Activated T-helper 1 cell treated with anti-CD3 and anti-CD28 coated beads, Interleukin-12 subunit alpha, Interleukin-12 subunit beta, Interleukin-2, Interleukin-4 antibody, amounts not matched to agents 30 ng/mL and 10 ng/mL and 1 ng/mL, durations not matched to agents 14 hours and 24 hours and 36 hours (primary cell): ENCODE results near the gene QSER1. TPM values are rescaled to one million over a fixed set of nuclear protein-coding genes. Genes with fewer than 3 reads are reported as not detected.
"Not testable (repeated sequence)": the region's sequence is repeated elsewhere in the genome, so short reads cannot be mapped to it uniquely, and the experiment has no call there.

Source experiments
- DNase-seq: peaks from one replicate; pipeline ENCODE4 v3.0.0; 2021; ENCODE audit warnings: low spot score
- H3K27ac Mint-ChIP-seq: one replicate; pipeline ENCODE4 v1.8.0; 2021; ENCODE audit warnings: mild to moderate bottlenecking, mixed read lengths
- H3K27me3 Mint-ChIP-seq: one replicate; pipeline ENCODE4 v1.8.0; 2022; ENCODE audit warnings: mild to moderate bottlenecking, moderate library complexity, mixed read lengths; ENCODE audit not compliant: insufficient read depth
- H3K36me3 Mint-ChIP-seq: one replicate; pipeline ENCODE4 v1.8.0; 2021; ENCODE audit warnings: low read depth, mixed read lengths
- H3K4me1 Mint-ChIP-seq: one replicate; pipeline ENCODE4 v1.8.0; 2021; ENCODE audit warnings: low read depth, mixed read lengths
- H3K4me3 Mint-ChIP-seq: one replicate; pipeline ENCODE4 v1.8.0; 2021; ENCODE audit warnings: mild to moderate bottlenecking, moderate library complexity, mixed read lengths
- H3K9me3 Mint-ChIP-seq: one replicate; pipeline ENCODE4 v1.8.0; 2021; ENCODE audit warnings: mixed read lengths
- intact Hi-C: fragments of 100-400 bp; cut with micrococcal nuclease; formaldehyde crosslinking; loops from one replicate; pipeline ENCODE4 v1.15.1; 2024
- total RNA-seq: library from RNA; stranded (reverse); gene quantifications from 2 replicates; pipeline ENCODE4 v1.2.3, GENCODE V29; 2022

The QSER1 gene
- total RNA-seq, 1 donor from 2014 or later, result 15.1 TPM

DNA sequence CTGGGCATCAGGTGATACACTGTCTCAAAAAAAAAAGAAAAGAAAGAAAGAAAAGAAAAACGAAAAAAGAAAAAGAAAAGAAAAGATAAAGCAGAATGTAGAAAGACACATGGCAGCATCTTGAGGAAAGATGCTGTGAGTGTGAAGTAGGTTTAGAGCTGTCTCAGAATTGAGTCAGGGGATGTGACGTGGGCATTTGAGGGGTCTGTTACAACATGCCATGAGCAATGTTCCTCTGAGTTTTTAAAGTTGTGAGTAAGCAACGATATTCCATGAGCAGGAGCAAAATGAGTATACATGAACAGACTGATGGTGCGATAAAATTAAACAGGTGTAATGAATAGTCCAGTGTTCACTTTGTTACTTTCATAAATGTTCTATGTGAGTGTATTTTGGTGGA lies 11.3 kb upstream of the QSER1 start:
- no peak overlapping the region for H3K4me3 Mint-ChIP-seq
- H3K27me3 Mint-ChIP-seq, result peaks cover 15% of the 10 kb centered on the region
- no peaks in the 10 kb centered on the region for H3K9me3 Mint-ChIP-seq
- no peak overlapping the region for H3K27ac Mint-ChIP-seq
- intact Hi-C loops, result no loop called here
- no peak for DNase-seq
- no peaks in the 10 kb centered on the region for H3K4me1 Mint-ChIP-seq
- no peaks in the 10 kb centered on the region for H3K36me3 Mint-ChIP-seq

GRCh38 chr11:32883421-32883820 lies 9.2 kb upstream of the QSER1 start:
- Mint-ChIP-seq H3K4me1 (no peaks in the 10 kb centered on the region), H3K9me3 (no peaks in the 10 kb centered on the region), H3K27me3 (peaks cover 15% of the 10 kb centered on the region), H3K36me3 (no peaks in the 10 kb centered on the region), H3K27ac (no peak overlapping the region), H3K4me3 (no peak overlapping the region)
- intact Hi-C loops, result no loop called here
- DNase-seq, result no peak

DNA sequence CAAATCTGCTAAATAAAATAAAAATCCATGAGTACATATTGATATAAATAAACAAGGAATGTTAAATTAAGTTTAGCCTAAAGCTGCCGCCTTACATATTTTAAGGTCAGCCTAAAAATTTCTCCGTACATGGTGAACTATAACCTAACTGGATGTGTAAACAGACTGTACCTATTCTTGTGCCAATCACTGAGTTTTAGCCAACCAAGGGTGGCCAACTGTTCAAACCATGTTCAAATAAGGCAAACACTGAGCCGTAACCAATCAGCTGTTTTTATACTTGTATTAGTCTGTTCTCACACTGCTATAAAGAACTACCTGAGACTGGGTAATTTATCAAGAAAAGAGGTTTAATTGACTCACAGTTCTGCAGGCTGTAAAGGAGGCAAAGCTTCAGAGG lies 8.6 kb upstream of the QSER1 start:
- H3K4me3 Mint-ChIP-seq, result no peak overlapping the region
- no peaks in the 10 kb centered on the region for H3K9me3 Mint-ChIP-seq
- H3K36me3 Mint-ChIP-seq, result no peaks in the 10 kb centered on the region
- H3K27me3 Mint-ChIP-seq, result peaks cover 12% of the 10 kb centered on the region
- intact Hi-C loops, result loop anchor here (1.0 to 2.0 kb wide), 2 partner anchors 155 to 181 kb away; partner anchors contain the start of gene TCP11L1
- no peaks in the 10 kb centered on the region for H3K4me1 Mint-ChIP-seq
- no peak overlapping the region for H3K27ac Mint-ChIP-seq
- no peak for DNase-seq

DNA sequence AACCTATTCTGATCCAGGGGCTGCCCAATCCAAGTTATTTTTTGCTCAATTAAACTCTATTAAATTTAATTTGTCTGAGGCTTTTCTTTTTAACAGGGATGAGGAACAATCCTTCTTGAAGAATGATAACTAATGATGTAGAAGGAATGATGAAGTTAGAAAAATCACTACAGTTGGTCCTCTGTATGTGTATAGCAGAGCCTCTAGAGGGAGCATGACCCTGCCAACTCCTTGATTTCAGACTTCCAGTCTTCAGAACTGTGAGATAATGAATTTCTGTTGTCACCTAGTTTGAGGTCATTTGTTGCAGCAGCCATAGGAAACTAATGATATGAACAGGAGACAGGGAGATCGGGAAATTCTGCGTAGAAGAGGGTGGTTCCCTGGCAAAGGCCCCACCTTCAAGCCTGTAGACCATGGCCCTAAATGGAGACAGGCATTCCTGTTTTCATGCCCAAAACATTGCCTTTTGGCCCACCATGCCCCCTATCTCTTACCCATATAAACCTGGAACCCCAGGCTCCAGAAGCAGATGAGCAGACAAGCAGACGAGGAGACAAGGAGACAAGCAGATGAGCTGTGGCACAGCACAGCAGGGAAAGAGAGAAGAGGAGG lies 7.7 kb upstream of the QSER1 start:
- no peaks in the 10 kb centered on the region for H3K36me3 Mint-ChIP-seq
- H3K27ac Mint-ChIP-seq, result no peak overlapping the region
- H3K9me3 Mint-ChIP-seq, result no peaks in the 10 kb centered on the region
- intact Hi-C loops, result loop anchor here (1.0 to 2.0 kb wide), 2 partner anchors 154 to 180 kb away; partner anchors contain the start of gene TCP11L1
- no peak overlapping the region for H3K4me3 Mint-ChIP-seq
- DNase-seq, result no peak
- H3K27me3 Mint-ChIP-seq, result peaks cover 15% of the 10 kb centered on the region
- H3K4me1 Mint-ChIP-seq, result no peaks in the 10 kb centered on the region

DNA sequence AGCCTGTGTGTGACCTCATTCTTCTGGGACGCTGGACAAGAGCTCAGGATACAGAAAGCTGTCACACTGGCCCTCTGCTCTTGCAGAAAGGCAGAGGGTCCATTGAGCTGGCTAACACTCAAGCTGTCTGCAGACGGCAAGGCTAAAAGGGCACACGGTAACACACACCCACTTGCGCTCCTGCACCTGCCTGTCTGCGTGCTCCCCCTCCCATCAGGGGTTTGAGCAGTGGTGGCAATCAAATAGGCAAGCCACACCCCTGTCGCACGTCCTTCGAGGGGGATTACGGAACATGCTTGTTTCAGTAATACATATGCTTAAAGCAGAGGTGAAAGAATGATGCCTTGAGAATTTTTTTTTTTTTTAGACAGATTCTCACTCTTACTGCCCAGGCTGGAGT lies 7.1 kb upstream of the QSER1 start:
- intact Hi-C loops, result loop anchor here (2.0 kb wide), 1 partner anchor 153 kb away; the partner anchor contains the start of gene TCP11L1
- Mint-ChIP-seq H3K27me3 (peaks cover 17% of the 10 kb centered on the region), H3K36me3 (no peaks in the 10 kb centered on the region), H3K9me3 (no peaks in the 10 kb centered on the region), H3K27ac (no peak overlapping the region), H3K4me3 (no peak overlapping the region), H3K4me1 (no peaks in the 10 kb centered on the region)
- no peak for DNase-seq

DNA sequence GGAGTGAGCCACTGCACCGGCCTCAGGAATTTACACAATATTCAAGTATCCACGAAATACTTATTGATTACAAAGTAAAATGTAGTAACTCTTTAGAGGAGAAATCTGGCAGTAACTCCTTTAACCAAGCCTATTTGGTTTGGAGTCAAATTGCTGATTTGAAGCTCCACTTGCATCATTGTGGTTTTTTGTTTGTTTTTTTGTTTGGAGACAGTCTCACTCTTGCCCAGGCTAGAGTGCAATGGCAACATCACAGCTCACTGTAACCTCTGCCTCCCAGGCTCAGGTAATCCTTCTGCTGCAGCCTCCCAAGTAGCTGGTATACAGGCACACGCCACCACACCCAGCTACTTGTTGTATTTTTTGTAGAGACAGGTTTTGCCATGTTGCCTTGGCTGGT lies 6.4 kb upstream of the QSER1 start:
- intact Hi-C loops, result no loop called here
- Mint-ChIP-seq H3K36me3 (no peaks in the 10 kb centered on the region), H3K27ac (no peak overlapping the region)

DNA sequence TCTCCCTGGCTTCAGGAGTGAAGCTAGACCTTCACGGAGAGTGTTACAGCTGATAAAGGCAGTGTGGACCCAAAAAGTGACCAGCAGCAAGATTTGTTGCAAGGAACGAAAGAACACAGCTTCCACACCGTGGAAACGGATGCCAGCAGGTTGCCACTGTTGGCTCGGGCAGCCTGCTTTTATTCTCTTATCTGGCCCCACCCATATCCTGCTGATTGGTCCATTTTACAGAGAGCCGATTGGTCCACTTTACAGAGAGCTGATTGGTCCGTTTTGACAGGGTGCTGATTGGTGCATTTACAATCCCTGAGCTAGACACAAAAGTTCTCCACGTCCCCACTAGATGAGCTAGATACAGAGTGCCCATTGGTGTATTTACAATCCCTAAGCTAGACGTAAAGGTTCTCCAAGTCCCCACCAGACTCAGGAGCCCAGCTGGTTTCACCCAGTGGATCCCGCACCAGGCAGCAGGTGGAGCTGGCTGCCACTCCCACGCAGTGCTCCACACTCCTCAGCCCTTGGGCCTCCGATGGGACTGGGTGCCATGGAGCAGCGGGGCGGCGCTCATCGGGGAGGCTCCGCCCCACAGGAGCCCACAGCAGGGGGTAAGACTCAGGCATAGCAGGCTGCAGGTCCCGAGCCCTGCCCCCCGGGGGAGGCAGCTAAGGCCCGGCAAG lies 4.8 kb upstream of the QSER1 start:
- Mint-ChIP-seq H3K4me1 (peaks cover 12% of the 10 kb centered on the region), H3K27me3 (peaks cover 16% of the 10 kb centered on the region)
- H3K36me3 Mint-ChIP-seq, H3K27ac Mint-ChIP-seq, H3K4me3 Mint-ChIP-seq, intact Hi-C loops, H3K9me3 Mint-ChIP-seq, DNase-seq: not testable (repeated sequence)

More for the DNA sequence above, 6.4 kb upstream of the QSER1 start:
- H3K27me3 Mint-ChIP-seq, result peaks cover 15% of the 10 kb centered on the region
- peaks cover 1% of the 10 kb centered on the region for H3K4me1 Mint-ChIP-seq
- H3K4me3 Mint-ChIP-seq, result no peak overlapping the region
- no peaks in the 10 kb centered on the region for H3K9me3 Mint-ChIP-seq
- no peak for DNase-seq

GRCh38 chr11:32888384-32888710 lies 4.3 kb upstream of the QSER1 start:
- Mint-ChIP-seq H3K27me3 (peaks cover 15% of the 10 kb centered on the region), H3K4me1 (peaks cover 12% of the 10 kb centered on the region)
- H3K27ac Mint-ChIP-seq, intact Hi-C loops, H3K36me3 Mint-ChIP-seq, DNase-seq, H3K4me3 Mint-ChIP-seq, H3K9me3 Mint-ChIP-seq: not testable (repeated sequence)

DNA sequence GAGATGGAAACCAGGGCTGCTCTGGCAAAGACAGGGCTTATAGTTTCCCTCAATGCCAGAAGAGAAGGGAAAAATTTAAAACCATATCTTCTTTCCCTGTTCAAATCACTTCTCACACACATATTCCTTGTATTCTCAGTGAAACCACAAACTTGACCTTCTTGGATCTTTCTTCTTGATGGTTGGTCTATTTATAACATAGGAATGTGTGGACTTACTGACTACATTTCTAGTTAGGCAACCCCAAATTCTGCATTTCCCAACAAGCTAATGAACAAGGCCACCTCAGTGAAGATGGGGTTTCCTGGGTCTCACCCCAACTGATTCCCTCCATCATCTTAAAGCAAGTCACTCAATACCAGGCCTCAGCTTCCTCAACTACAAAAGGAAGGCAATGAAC lies 3.8 kb upstream of the QSER1 start:
- Mint-ChIP-seq H3K27me3 (peaks cover 15% of the 10 kb centered on the region), H3K4me3 (no peak overlapping the region), H3K4me1 (peaks cover 12% of the 10 kb centered on the region), H3K9me3 (no peaks in the 10 kb centered on the region), H3K27ac (no peak overlapping the region), H3K36me3 (no peaks in the 10 kb centered on the region)
- no peak for DNase-seq
- intact Hi-C loops, result no loop called here

- peak overlapping the region; percentile 70 for H3K27ac Mint-ChIP-seq
- no peaks in the 10 kb centered on the region for H3K36me3 Mint-ChIP-seq
- no peak for DNase-seq
- H3K4me1 Mint-ChIP-seq, result peaks cover 29% of the 10 kb centered on the region
- H3K4me3 Mint-ChIP-seq, result peak overlapping the region; percentile 88
- intact Hi-C loops, result loop anchor here (5.0 to 10.0 kb wide), 6 partner anchors 71 to 1544 kb away; partner anchors contain the start of genes CAPRIN1, CAT, EIF3M and ELP4
- peaks cover 14% of the 10 kb centered on the region for H3K27me3 Mint-ChIP-seq
- no peaks in the 10 kb centered on the region for H3K9me3 Mint-ChIP-seq
Measured at GRCh38 chr11:32890843-32891656, 1.6 kb upstream of the QSER1 start.

GRCh38 chr11:32891657-32892354 lies 805 bp upstream of the QSER1 start:
- H3K9me3 Mint-ChIP-seq, result no peaks in the 10 kb centered on the region
- H3K4me1 Mint-ChIP-seq, result peaks cover 29% of the 10 kb centered on the region
- no peak for DNase-seq
- intact Hi-C loops, result loop anchor here (1.0 to 10.0 kb wide), 10 partner anchors 63 to 1543 kb away; partner anchors contain the start of genes CAPRIN1, CAT, EIF3M and ELP4
- H3K36me3 Mint-ChIP-seq, result no peaks in the 10 kb centered on the region
- peak overlapping the region; percentile 94 for H3K27ac Mint-ChIP-seq
- peak overlapping the region; percentile 88 for H3K4me3 Mint-ChIP-seq
- peaks cover 14% of the 10 kb centered on the region for H3K27me3 Mint-ChIP-seq

- no peaks in the 10 kb centered on the region for H3K9me3 Mint-ChIP-seq
- peaks cover 14% of the 10 kb centered on the region for H3K27me3 Mint-ChIP-seq
- no peaks in the 10 kb centered on the region for H3K36me3 Mint-ChIP-seq
- DNase-seq, result no peak
- intact Hi-C loops, result loop anchor here (1.0 to 10.0 kb wide), 9 partner anchors 64 to 1542 kb away; partner anchors contain the start of genes CAPRIN1, CAT, CSTF3 and EIF3M
- peaks cover 35% of the 10 kb centered on the region for H3K4me1 Mint-ChIP-seq
- no peak overlapping the region for H3K27ac Mint-ChIP-seq
- H3K4me3 Mint-ChIP-seq, result peak overlapping the region; percentile 94
Measured at GRCh38 chr11:32893093-32893342, 407 bp downstream of the QSER1 start.
